WTC11 (cell line): ENCODE measurements around the gene SLAMF7. TPM values are rescaled to one million over a fixed set of nuclear protein-coding genes. Genes with fewer than 3 reads are reported as not detected.

ENCODE experiments used
- ATAC-seq: fragments of 200-7000 bp; cut with Tn5 transposase; 2 replicates; pipeline ENCODE4 v1.10.0; 2021; ENCODE audit warnings: mild to moderate bottlenecking, moderate library complexity
- CTCF ChIA-PET: fragments of 300-600 bp; sonication (Branson Sonifier 250); formaldehyde crosslinking; loops from one replicate; lab custom pipeline; 2021; ENCODE audit warnings: antibody characterized with exemption; lab: Charles Lee
- POLR2A ChIA-PET: fragments of 350-600 bp; sonication (Branson Sonifier 250); formaldehyde crosslinking; loops from one replicate; lab custom pipeline; 2021; ENCODE audit warnings: antibody characterized with exemption; lab: Charles Lee
- DNase-seq: peaks from one replicate; pipeline ENCODE4 v3.0.0; 2021; ENCODE audit warnings: low spot score
- H3K27ac Mint-ChIP-seq: 2 replicates; pipeline ENCODE4 v1.8.0; 2021; ENCODE audit warnings: mixed read lengths
- H3K27me3 Mint-ChIP-seq: 2 replicates; pipeline ENCODE4 v1.8.0; 2021; ENCODE audit warnings: low read depth, mild to moderate bottlenecking, moderate library complexity, mixed read lengths
- H3K36me3 Mint-ChIP-seq: 2 replicates; pipeline ENCODE4 v1.8.0; 2021; ENCODE audit warnings: mixed read lengths
- H3K4me1 Mint-ChIP-seq: 2 replicates; pipeline ENCODE4 v1.8.0; 2022; ENCODE audit warnings: mixed read lengths
- H3K4me3 Mint-ChIP-seq: 2 replicates; pipeline ENCODE4 v1.8.0; 2021; ENCODE audit warnings: mild to moderate bottlenecking, moderate library complexity, mixed read lengths
- H3K9me3 Mint-ChIP-seq: 2 replicates; pipeline ENCODE4 v1.8.0; 2021; ENCODE audit warnings: mixed read lengths
- ETV6 ChIP-seq: sonication (generic); formaldehyde crosslinking; IDR thresholded peaks from 2 replicates; pipeline ENCODE4 v1.8.1; 2022; ENCODE audit warnings: mild to moderate bottlenecking, missing genetic modification reagents
- FOXJ3 ChIP-seq: sonication (generic); formaldehyde crosslinking; IDR thresholded peaks from 2 replicates; pipeline ENCODE4 v1.9.0; 2021; ENCODE audit warnings: missing genetic modification reagents, mild to moderate bottlenecking, borderline replicate concordance
- GABPB1 ChIP-seq: sonication (generic); formaldehyde crosslinking; IDR thresholded peaks from 2 replicates; pipeline ENCODE4 v1.8.1; 2023; ENCODE audit warnings: mild to moderate bottlenecking, missing genetic modification reagents
- GRHL2 ChIP-seq: fragments of 250-450 bp; sonication (Bioruptor Pico); IDR thresholded peaks from 2 replicates; pipeline ENCODE4 v1.8.0; 2022; ENCODE audit warnings: mild to moderate bottlenecking, moderate library complexity; ENCODE audit not compliant: insufficient replicate concordance, severe bottlenecking
- IRF2 ChIP-seq: sonication (generic); formaldehyde crosslinking; IDR thresholded peaks from 2 replicates; pipeline ENCODE4 v1.8.0; 2022; ENCODE audit warnings: low read depth, missing genetic modification reagents, borderline replicate concordance
- JUN ChIP-seq: sonication (generic); formaldehyde crosslinking; IDR thresholded peaks from 2 replicates; pipeline ENCODE4 v1.8.0; 2023; ENCODE audit warnings: mild to moderate bottlenecking, missing genetic modification reagents
- MXD4 ChIP-seq: fragments of 250-450 bp; sonication (Bioruptor Pico); IDR thresholded peaks from 2 replicates; pipeline ENCODE4 v1.8.0; 2021; ENCODE audit warnings: mild to moderate bottlenecking, moderate library complexity, borderline replicate concordance
- NFE2L1 ChIP-seq: sonication (generic); formaldehyde crosslinking; IDR thresholded peaks from 2 replicates; pipeline ENCODE4 v1.8.1; 2023; ENCODE audit warnings: missing genetic modification reagents
- NFYB ChIP-seq: sonication (generic); formaldehyde crosslinking; conservative IDR thresholded peaks from 2 replicates; pipeline ENCODE4 v1.8.0; 2022; ENCODE audit warnings: low read depth, missing genetic modification reagents
- RELA ChIP-seq: sonication (generic); formaldehyde crosslinking; IDR thresholded peaks from 2 replicates; pipeline ENCODE4 v1.8.1; 2022; ENCODE audit warnings: missing genetic modification reagents, mild to moderate bottlenecking, borderline replicate concordance
- SMAD3 ChIP-seq: sonication (generic); formaldehyde crosslinking; IDR thresholded peaks from 2 replicates; pipeline ENCODE4 v1.8.0; 2022; ENCODE audit warnings: missing genetic modification reagents, mild to moderate bottlenecking, borderline replicate concordance
- SOX15 ChIP-seq: fragments of 250-450 bp; sonication (Bioruptor Pico); IDR thresholded peaks from 2 replicates; pipeline ENCODE4 v1.9.0; 2021; ENCODE audit warnings: mild to moderate bottlenecking
- SP1 ChIP-seq: sonication (generic); formaldehyde crosslinking; conservative IDR thresholded peaks from 2 replicates; pipeline ENCODE4 v1.8.1; 2022; ENCODE audit warnings: missing genetic modification reagents
- ZNF121 ChIP-seq: sonication (generic); formaldehyde crosslinking; IDR thresholded peaks from 2 replicates; pipeline ENCODE4 v1.8.0; 2023; ENCODE audit warnings: missing genetic modification reagents
- total RNA-seq: library from RNA; stranded (reverse); gene quantifications from 3 replicates; pipeline ENCODE4 v1.2.3, GENCODE V29; 2021
- TF ChIP-seq, protein P1 (sequence below): sonication (generic); formaldehyde crosslinking; IDR thresholded peaks from 2 replicates; pipeline ENCODE4 v1.8.1; 2023; ENCODE audit warnings: mild to moderate bottlenecking, moderate library complexity, missing genetic modification reagents
- TF ChIP-seq, protein P2 (sequence below): sonication (generic); formaldehyde crosslinking; IDR thresholded peaks from 2 replicates; pipeline ENCODE4 v1.8.1; 2022; ENCODE audit warnings: missing genetic modification reagents, borderline replicate concordance
- TF ChIP-seq, protein P3 (sequence below): sonication (generic); formaldehyde crosslinking; IDR thresholded peaks from 2 replicates; pipeline ENCODE4 v1.8.1; 2022; ENCODE audit warnings: mild to moderate bottlenecking, moderate library complexity, missing genetic modification reagents
- TF ChIP-seq, protein P4 (sequence below): fragments of 250-450 bp; sonication (Bioruptor Pico); IDR thresholded peaks from 2 replicates; pipeline ENCODE4 v2.1.2; 2022; ENCODE audit warnings: mild to moderate bottlenecking, moderate library complexity
- TF ChIP-seq, protein P5 (sequence below): sonication (generic); formaldehyde crosslinking; IDR thresholded peaks from 2 replicates; pipeline ENCODE4 v1.8.1; 2022; ENCODE audit warnings: mild to moderate bottlenecking, missing genetic modification reagents, moderate library complexity, borderline replicate concordance
- TF ChIP-seq, protein P6 (sequence below): fragments of 250-450 bp; sonication (Bioruptor Pico); conservative IDR thresholded peaks from 2 replicates; pipeline ENCODE4 v1.9.0; 2021; ENCODE audit warnings: mild to moderate bottlenecking

Gene SLAMF7
- total RNA-seq, 1 experiment from 2014 or later, result 0.15 TPM

DNA sequence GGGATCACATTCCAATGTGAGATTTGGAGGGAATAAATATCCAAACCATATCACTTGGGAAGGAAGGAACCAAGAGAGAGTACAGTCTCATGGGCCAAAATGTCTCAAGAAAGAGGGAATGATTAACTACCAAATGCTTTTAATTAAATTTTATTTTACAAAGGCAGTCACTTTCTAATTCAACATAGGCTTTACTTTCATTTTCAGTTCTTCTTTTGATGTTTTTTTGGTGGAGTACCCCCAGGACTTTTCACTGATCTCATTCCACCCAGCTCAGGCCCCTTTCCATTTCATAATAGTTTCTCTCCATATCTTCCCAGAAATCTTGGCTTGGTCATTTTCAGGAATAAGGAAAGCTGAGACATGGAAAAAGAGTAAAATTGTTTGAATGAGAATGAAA is 5.1 kb upstream of the SLAMF7 start:
- Mint-ChIP-seq H3K27me3 (peaks cover 9% of the 10 kb centered on the region), H3K36me3 (peaks cover 20% of the 10 kb centered on the region), H3K4me3 (no peak overlapping the region), H3K9me3 (peaks cover 50% of the 10 kb centered on the region), H3K27ac (no peak overlapping the region), H3K4me1 (no peaks in the 10 kb centered on the region)
- no peak for TF ChIP-seq ETV6 (CRISPR knock-in tag)
- TF ChIP-seq MXD4, result no peak
- TF ChIP-seq, protein P1, sequence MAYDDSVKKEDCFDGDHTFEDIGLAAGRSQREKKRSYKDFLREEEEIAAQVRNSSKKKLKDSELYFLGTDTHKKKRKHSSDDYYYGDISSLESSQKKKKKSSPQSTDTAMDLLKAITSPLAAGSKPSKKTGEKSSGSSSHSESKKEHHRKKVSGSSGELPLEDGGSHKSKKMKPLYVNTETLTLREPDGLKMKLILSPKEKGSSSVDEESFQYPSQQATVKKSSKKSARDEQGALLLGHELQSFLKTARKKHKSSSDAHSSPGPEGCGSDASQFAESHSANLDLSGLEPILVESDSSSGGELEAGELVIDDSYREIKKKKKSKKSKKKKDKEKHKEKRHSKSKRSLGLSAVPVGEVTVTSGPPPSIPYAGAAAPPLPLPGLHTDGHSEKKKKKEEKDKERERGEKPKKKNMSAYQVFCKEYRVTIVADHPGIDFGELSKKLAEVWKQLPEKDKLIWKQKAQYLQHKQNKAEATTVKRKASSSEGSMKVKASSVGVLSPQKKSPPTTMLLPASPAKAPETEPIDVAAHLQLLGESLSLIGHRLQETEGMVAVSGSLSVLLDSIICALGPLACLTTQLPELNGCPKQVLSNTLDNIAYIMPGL (CRISPR knock-in tag), result no peak
- no peak for TF ChIP-seq NFE2L1 (CRISPR knock-in tag)
- no peak for TF ChIP-seq ZNF121 (CRISPR knock-in tag)
- TF ChIP-seq, protein P2, sequence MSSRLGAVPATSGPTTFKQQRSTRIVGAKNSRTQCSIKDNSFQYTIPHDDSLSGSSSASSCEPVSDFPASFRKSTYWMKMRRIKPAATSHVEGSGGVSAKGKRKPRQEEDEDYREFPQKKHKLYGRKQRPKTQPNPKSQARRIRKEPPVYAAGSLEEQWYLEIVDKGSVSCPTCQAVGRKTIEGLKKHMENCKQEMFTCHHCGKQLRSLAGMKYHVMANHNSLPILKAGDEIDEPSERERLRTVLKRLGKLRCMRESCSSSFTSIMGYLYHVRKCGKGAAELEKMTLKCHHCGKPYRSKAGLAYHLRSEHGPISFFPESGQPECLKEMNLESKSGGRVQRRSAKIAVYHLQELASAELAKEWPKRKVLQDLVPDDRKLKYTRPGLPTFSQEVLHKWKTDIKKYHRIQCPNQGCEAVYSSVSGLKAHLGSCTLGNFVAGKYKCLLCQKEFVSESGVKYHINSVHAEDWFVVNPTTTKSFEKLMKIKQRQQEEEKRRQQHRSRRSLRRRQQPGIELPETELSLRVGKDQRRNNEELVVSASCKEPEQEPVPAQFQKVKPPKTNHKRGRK (CRISPR knock-in tag), result no peak
- no peak for TF ChIP-seq FOXJ3 (CRISPR knock-in tag)
- no peak for TF ChIP-seq JUN
- TF ChIP-seq, protein P3, sequence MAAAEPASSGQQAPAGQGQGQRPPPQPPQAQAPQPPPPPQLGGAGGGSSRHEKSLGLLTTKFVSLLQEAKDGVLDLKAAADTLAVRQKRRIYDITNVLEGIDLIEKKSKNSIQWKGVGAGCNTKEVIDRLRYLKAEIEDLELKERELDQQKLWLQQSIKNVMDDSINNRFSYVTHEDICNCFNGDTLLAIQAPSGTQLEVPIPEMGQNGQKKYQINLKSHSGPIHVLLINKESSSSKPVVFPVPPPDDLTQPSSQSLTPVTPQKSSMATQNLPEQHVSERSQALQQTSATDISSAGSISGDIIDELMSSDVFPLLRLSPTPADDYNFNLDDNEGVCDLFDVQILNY (CRISPR knock-in tag), result no peak
- no peak for DNase-seq
- no peak for ATAC-seq
- ChIA-PET POLR2A (no interaction called here), CTCF (interaction anchor here (1.4 kb wide), 1 partner anchor 44 kb away, joined by 4 read pairs; no protein-coding TSS in a partner anchor)

DNA sequence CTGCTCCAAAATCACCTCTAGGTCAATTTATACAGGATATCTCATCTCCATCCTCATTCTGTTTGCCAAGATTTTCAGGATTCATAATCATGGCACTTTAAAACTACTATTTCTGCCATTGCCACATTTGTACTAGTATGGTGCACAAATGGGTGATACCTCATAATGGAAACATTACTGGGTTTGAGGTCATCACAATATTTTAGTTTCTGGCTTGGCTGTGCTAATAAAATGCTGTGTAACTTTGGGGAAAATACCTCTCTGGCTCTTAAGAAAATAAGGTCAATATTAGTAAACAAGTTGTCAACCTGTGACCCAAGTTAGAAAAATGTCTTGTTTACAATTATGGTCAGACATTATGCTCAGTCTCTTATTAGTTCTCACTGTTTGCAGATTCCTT is 4.7 kb upstream of the SLAMF7 start:
- Mint-ChIP-seq H3K4me3 (no peak overlapping the region), H3K36me3 (peaks cover 20% of the 10 kb centered on the region), H3K27ac (no peak overlapping the region), H3K4me1 (no peaks in the 10 kb centered on the region), H3K27me3 (peaks cover 9% of the 10 kb centered on the region), H3K9me3 (peaks cover 50% of the 10 kb centered on the region)
- ChIA-PET POLR2A (no interaction called here), CTCF (interaction anchor here (1.4 kb wide), 1 partner anchor 43 kb away, joined by 4 read pairs; no protein-coding TSS in a partner anchor)
- TF ChIP-seq ZNF121 (CRISPR knock-in tag) (no peak), ETV6 (CRISPR knock-in tag) (no peak), GABPB1 (CRISPR knock-in tag) (no peak), SMAD3 (no peak), IRF2 (CRISPR knock-in tag) (no peak), SOX15 (CRISPR knock-in tag) (no peak), RELA (no peak), NFYB (CRISPR knock-in tag) (no peak), SP1 (no peak), JUN (no peak), GRHL2 (no peak)
- TF ChIP-seq, protein P4, sequence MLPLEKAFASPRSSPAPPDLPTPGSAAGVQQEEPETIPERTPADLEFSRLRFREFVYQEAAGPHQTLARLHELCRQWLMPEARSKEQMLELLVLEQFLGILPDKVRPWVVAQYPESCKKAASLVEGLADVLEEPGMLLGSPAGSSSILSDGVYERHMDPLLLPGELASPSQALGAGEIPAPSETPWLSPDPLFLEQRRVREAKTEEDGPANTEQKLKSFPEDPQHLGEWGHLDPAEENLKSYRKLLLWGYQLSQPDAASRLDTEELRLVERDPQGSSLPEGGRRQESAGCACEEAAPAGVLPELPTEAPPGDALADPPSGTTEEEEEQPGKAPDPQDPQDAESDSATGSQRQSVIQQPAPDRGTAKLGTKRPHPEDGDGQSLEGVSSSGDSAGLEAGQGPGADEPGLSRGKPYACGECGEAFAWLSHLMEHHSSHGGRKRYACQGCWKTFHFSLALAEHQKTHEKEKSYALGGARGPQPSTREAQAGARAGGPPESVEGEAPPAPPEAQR (CRISPR knock-in tag), result no peak
- TF ChIP-seq, protein P5, sequence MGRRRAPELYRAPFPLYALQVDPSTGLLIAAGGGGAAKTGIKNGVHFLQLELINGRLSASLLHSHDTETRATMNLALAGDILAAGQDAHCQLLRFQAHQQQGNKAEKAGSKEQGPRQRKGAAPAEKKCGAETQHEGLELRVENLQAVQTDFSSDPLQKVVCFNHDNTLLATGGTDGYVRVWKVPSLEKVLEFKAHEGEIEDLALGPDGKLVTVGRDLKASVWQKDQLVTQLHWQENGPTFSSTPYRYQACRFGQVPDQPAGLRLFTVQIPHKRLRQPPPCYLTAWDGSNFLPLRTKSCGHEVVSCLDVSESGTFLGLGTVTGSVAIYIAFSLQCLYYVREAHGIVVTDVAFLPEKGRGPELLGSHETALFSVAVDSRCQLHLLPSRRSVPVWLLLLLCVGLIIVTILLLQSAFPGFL (CRISPR knock-in tag), result no peak
- TF ChIP-seq, protein P6, sequence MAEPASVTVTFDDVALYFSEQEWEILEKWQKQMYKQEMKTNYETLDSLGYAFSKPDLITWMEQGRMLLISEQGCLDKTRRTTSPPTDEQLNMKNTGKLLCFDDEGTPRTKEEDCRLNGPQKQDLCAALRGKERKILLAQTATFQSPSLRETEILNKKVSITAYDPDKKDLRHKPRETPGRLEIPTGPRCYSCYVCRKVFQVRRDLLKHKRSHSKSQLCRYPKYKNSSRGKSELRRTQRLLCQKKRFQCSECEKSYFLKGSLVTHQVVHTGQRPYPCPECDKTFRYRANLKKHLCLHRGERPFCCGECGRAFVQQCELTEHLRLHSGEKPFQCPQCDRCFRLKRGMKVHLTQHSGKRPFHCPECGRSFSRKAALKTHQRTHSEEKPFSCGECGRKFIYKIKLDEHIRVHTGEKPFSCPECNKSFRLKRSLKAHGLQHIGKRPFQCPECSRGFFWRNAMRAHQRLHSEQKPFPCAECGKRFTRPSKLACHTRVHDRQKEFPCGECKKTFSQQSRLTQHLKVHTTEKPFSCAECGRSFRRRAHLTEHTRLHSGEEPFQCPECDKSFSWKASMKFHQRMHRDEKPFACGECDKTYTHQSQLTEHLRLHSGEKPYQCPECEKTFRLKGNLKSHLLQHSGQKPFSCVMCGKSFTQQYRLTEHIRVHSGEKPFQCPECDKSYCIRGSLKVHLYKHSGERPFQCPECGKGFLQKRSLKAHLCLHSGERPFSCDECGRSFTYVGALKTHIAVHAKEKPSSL (CRISPR knock-in tag), result no peak
- DNase-seq, result no peak
- no peak for ATAC-seq
